Skeletal muscle satellite cell (primary cell): ENCODE results near the gene AFF2.

Experiments used
- H3K27me3 ChIP-seq: 2 replicates; pipeline ENCODE4 v1.7.0; 2013; ENCODE audit warnings: low read length; ENCODE audit not compliant: control insufficient read depth, insufficient read depth
- H3K36me3 ChIP-seq: 2 replicates; pipeline ENCODE4 v1.7.0; 2013; ENCODE audit warnings: mild to moderate bottlenecking, control low read depth, low read length; ENCODE audit not compliant: insufficient read depth
- H3K4me1 ChIP-seq: 2 replicates; pipeline ENCODE4 v1.7.0; 2013; ENCODE audit warnings: low read length; ENCODE audit not compliant: control insufficient read depth, insufficient read depth
- H3K4me2 ChIP-seq: 2 replicates; pipeline ENCODE4 v1.7.0; 2013; ENCODE audit warnings: mild to moderate bottlenecking, low read length
- H3K4me3 ChIP-seq: 2 replicates; pipeline ENCODE4 v1.7.0; 2013; ENCODE audit warnings: low read length
- H3K9ac ChIP-seq: 2 replicates; pipeline ENCODE4 v1.7.0; 2013; ENCODE audit warnings: mild to moderate bottlenecking, low read depth, low read length, moderate library complexity
- H3K9me3 ChIP-seq: replicated peaks from 2 replicates; pipeline ENCODE4 v1.7.0; 2013; ENCODE audit warnings: mild to moderate bottlenecking, control low read depth, low read length

Gene AFF2

DNA sequence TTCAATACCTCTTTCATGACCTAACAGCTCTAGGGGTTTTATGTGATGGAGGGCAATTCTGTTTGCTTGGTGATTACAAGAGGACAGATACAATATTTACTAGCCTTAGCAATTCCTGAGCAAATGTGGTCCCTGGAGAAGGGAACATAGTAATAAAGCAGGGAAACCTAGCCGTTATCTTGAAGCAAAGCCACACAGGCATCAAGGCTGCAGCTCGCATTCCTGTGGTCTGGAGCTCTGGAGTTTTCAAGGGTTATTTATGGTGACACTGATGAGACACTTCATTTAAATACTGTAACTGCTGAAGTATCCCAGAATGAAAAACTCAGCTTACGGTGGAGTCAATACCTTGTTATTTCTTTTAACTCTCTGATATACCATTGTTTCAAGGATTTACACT lies 66.8 kb downstream of the AFF2 start:
- no peak overlapping the region for H3K9ac ChIP-seq
- H3K9me3 ChIP-seq, result no peaks in the 10 kb centered on the region
- H3K4me1 ChIP-seq, result no peaks in the 10 kb centered on the region
- H3K4me3 ChIP-seq, result no peak overlapping the region
- H3K4me2 ChIP-seq, result no peak overlapping the region
- no peaks in the 10 kb centered on the region for H3K36me3 ChIP-seq
- H3K27me3 ChIP-seq, result no peaks in the 10 kb centered on the region

DNA sequence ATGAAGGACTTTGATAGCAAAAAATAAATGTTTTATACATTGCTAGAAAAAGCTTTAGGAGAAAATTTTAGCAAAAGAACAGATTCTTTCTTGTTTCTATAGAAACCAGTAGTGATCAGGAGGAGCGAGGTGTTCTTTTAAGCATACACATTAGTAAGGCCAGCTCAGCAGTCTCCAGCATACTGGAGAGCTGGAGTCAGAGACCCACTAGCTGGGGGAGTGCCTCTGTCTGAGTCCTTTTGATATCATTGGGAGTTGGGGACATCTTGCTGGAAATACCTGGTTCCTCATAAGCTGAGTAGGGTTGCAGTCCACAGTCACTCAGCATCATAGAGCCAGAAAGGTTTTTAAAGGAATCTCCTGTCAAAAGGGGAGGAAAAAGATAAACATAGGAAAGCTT lies 67.4 kb downstream of the AFF2 start:
- H3K27me3 ChIP-seq, result no peaks in the 10 kb centered on the region
- H3K36me3 ChIP-seq, result no peaks in the 10 kb centered on the region
- no peak overlapping the region for H3K4me2 ChIP-seq
- no peak overlapping the region for H3K9ac ChIP-seq
- H3K4me3 ChIP-seq, result no peak overlapping the region
- no peaks in the 10 kb centered on the region for H3K4me1 ChIP-seq
- no peaks in the 10 kb centered on the region for H3K9me3 ChIP-seq

DNA sequence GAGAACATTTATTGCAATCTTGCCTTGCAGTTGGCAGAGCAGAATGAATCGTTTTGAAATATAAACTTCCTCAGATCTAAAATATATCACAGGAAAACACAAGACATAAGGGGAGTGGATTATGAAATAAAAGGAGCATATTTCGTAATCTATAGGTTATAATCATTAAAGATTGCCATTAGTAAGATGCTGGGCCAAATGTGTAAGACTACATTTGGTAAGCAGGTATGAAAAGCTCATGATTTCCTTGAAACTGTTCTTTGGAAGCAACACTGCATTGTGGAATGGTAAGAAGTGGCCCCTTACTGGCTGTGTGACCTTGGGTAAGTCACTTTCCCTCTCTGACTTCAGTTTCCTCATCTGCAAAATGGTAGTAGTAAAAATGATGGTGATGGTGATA lies 68.3 kb downstream of the AFF2 start:
- Histone ChIP-seq H3K9me3 (no peaks in the 10 kb centered on the region), H3K4me3 (no peak overlapping the region), H3K36me3 (no peaks in the 10 kb centered on the region), H3K27me3 (no peaks in the 10 kb centered on the region), H3K4me1 (no peaks in the 10 kb centered on the region), H3K9ac (no peak overlapping the region), H3K4me2 (no peak overlapping the region)

DNA sequence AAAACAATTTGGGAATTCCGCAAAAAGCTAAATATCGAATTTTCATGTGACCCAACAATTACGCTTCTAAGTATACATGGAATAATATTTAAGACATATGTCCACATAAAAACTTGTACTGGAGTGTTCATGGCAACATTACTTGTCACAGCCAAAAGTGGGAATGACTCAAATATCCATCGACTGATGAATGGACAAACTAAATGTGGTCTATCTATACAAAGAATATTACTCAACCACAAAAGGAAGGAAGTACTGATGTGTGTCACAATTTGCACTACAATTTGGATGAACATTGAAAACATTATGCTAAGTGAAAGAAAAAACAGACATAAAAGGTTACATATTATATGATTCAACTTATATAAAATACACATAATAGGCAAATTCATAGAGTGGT lies 71.9 kb downstream of the AFF2 start:
- H3K4me1 ChIP-seq, result no peaks in the 10 kb centered on the region
- no peaks in the 10 kb centered on the region for H3K9me3 ChIP-seq
- no peaks in the 10 kb centered on the region for H3K27me3 ChIP-seq
- no peak overlapping the region for H3K4me3 ChIP-seq
- H3K4me2 ChIP-seq, result no peak overlapping the region
- H3K36me3 ChIP-seq, result no peaks in the 10 kb centered on the region
- H3K9ac ChIP-seq, result no peak overlapping the region

DNA sequence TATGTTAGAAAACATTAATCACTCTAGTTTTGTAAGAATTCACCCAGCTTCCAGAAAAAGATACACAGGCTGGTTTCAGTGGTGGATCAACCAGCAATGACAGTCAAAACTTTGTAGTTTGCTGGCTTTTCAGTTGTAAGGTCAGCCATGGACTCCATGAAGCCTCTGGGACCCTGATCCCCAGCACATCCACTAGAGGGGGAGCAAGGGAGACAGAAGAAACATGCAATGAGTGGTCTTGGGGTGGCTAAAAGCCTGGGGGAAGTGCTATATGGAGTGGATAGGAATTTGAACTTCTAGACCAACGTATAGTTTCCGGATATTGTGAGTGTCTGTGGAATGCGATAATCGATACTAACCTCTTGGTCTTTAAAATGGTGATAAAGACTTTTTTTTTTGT lies 72.7 kb downstream of the AFF2 start:
- Histone ChIP-seq H3K4me1 (no peaks in the 10 kb centered on the region), H3K9me3 (no peaks in the 10 kb centered on the region), H3K9ac (no peak overlapping the region), H3K27me3 (no peaks in the 10 kb centered on the region), H3K4me2 (no peak overlapping the region), H3K36me3 (no peaks in the 10 kb centered on the region), H3K4me3 (no peak overlapping the region)

DNA sequence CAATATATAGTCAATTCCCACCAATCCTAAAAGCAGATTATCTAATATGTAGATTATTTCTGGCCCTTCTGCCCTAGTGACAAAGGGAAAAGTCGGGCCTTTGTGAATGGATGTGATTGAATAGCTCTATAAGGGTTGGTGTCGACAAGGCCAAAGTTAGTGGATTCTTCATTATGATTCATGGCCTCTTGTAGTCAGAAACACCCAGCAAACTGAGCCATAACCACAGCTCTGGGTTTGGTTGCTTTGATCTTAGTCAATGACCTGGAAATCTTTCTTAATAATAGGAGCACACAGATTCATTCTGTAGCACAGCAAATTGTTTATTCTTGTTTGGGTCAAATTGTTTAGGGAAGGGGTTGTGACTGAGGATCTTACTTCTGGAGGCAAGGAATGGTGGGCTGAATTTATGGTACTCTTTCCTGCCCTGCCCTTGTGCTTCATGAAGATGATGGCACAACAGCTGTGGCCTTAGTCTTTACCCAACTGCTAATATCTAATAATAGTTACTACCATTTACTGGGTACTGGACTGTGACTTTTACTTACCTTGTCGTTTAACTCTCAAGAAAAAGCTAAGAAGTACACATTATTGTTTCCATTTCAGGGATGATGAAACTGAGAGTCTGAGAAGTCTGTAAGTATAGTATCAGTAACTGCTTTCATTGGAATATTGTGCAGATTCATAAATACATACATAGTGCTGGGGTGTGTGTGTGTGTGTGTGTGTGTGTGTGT lies 74.0 kb downstream of the AFF2 start:
- Histone ChIP-seq H3K27me3 (no peaks in the 10 kb centered on the region), H3K4me2 (no peak overlapping the region), H3K4me1 (no peaks in the 10 kb centered on the region), H3K9ac (no peak overlapping the region), H3K9me3 (no peaks in the 10 kb centered on the region), H3K4me3 (no peak overlapping the region), H3K36me3 (no peaks in the 10 kb centered on the region)

DNA sequence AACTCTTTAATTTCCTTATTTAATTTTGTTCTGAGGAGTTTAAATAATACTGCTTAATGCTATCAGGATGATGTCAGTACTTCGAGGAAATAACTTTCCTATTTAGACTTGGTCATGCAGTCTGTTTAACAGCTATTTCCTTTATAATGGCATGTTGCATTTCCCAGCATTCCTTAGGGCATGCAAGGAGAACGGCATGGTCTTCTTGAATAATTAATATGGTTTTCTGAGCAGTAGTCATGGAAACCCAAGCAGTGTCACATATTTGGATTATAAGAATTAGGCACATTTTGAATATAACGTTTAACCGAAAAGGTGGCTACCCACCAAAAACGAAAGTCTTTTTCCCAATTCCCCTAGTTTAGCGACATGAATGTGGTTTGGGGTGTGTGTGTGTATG lies 76.0 kb downstream of the AFF2 start:
- H3K4me2 ChIP-seq, result no peak overlapping the region
- H3K9ac ChIP-seq, result no peak overlapping the region
- H3K4me1 ChIP-seq, result no peaks in the 10 kb centered on the region
- H3K36me3 ChIP-seq, result no peaks in the 10 kb centered on the region
- H3K27me3 ChIP-seq, result no peaks in the 10 kb centered on the region
- H3K9me3 ChIP-seq, result no peaks in the 10 kb centered on the region
- no peak overlapping the region for H3K4me3 ChIP-seq

DNA sequence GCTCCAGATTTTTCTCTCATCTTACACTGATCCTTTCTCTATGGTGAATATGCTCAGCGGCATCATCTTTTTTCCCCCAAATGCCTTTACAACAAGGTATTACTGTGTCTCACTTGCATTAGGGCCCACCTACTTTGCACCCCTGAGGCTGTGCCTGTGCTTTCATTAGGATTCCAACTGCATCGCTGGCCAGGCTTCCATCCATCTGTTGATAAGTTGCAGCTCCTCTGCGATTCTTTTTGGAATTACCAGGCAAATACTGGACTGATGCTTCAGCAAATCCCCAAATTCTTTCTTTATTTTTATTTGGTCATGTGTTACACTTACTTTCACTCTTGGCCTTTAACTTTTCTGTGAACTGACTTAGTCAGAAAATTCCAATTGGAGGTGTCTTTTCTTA lies 77.3 kb downstream of the AFF2 start:
- Histone ChIP-seq H3K36me3 (no peaks in the 10 kb centered on the region), H3K9ac (no peak overlapping the region), H3K4me2 (no peak overlapping the region), H3K9me3 (no peaks in the 10 kb centered on the region), H3K27me3 (no peaks in the 10 kb centered on the region), H3K4me3 (no peak overlapping the region), H3K4me1 (no peaks in the 10 kb centered on the region)

DNA sequence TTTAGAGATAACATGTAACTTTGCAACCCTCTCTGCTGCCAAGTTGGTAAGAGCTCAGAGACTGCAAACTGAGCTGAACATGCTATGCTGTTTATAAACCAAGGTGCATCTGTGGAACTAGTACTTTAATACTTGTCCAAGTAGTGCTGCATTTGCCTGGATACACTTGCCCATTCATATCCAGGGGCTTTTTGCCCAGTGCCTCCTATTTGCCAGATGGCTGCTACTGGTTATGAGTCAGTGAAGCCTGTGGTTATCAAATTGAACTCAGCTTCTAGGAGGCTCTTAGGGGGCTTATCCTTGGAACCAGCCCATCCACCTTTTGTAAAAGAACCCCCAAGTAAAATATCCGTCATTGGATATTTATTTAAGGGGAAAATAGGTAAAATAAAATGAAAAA lies 79.6 kb downstream of the AFF2 start:
- Histone ChIP-seq H3K36me3 (no peaks in the 10 kb centered on the region), H3K4me3 (no peak overlapping the region), H3K4me1 (no peaks in the 10 kb centered on the region), H3K4me2 (no peak overlapping the region), H3K27me3 (no peaks in the 10 kb centered on the region), H3K9ac (no peak overlapping the region), H3K9me3 (no peaks in the 10 kb centered on the region)

DNA sequence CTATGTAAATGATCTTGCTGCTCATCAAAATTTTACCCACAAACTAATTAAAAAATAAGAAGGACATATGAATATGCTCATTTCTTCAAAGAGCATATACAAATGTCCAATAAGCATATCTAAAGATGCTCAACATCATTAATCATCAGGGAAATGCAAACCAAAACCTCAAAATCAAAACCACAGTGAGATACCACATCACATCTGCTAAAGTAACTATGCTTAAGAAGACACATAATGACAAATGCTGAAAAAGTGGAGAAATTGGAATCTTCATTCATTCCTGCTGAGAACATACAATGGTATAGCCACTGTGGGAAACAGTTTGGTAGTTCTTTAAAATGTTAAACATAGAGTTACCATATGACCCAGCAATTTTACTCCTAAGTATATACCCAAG lies 81.9 kb downstream of the AFF2 start:
- no peak overlapping the region for H3K9ac ChIP-seq
- no peaks in the 10 kb centered on the region for H3K4me1 ChIP-seq
- H3K36me3 ChIP-seq, result no peaks in the 10 kb centered on the region
- no peaks in the 10 kb centered on the region for H3K27me3 ChIP-seq
- H3K9me3 ChIP-seq, result no peaks in the 10 kb centered on the region
- no peak overlapping the region for H3K4me2 ChIP-seq
- H3K4me3 ChIP-seq, result no peak overlapping the region

DNA sequence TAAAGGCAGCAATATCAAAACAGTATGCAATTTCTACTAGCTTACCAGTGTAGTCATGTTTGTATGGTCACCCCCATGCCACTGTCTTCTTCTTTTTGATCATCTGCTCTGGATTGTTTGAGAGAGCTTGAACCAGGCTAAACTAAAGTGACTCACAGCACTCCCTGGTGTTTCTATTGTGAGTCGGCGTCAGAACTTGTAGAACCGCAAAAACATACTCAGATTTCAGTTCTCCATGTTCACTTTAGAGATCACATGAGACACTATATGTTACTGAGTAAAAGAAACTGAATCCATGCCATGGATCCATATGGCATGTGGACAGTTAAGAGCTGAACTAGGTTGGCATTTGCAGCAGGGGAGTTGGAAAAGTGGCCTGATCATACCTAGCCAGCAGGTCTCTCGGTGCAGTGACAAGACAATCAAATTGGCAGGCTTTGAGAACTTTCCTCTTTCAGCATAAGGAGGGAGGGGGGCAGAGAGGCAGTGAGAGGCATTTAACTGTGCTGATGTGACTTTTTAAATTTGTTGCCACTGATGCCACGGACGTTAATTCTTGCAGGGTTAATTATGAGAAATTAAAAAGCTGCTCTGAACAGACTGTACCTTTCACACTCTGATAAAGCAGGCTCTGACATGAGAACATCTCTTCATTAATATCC lies 88.4 kb downstream of the AFF2 start:
- H3K27me3 ChIP-seq, result no peaks in the 10 kb centered on the region
- no peaks in the 10 kb centered on the region for H3K36me3 ChIP-seq
- no peak overlapping the region for H3K4me2 ChIP-seq
- H3K4me3 ChIP-seq, result no peak overlapping the region
- H3K9ac ChIP-seq, result no peak overlapping the region
- H3K4me1 ChIP-seq, result no peaks in the 10 kb centered on the region
- H3K9me3 ChIP-seq, result no peaks in the 10 kb centered on the region

DNA sequence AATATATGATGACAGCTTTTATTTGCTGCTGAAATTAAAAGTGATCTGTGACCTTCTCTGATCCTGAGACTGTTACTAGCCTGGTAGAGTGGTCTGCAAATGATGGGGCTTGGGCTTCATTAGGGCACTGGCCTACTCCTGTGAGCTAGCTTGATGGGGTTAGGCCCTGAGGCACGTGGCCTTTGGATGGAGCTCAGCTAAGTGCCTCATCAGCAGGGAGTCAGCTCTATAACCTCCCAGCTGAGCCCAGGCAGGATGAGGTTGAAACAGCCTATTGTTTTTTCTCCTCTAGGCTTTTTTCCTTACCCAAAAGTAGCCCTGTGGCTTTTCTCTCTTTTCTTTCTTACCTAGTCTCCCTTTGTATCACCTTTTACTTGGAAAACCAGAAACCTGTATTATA lies 92.2 kb downstream of the AFF2 start:
- no peak overlapping the region for H3K4me3 ChIP-seq
- H3K36me3 ChIP-seq, result no peaks in the 10 kb centered on the region
- H3K4me1 ChIP-seq, result no peaks in the 10 kb centered on the region

More for the DNA sequence above, 92.2 kb downstream of the AFF2 start:
- Histone ChIP-seq H3K27me3 (no peaks in the 10 kb centered on the region), H3K4me2 (no peak overlapping the region), H3K9me3 (peaks cover 3% of the 10 kb centered on the region), H3K9ac (no peak overlapping the region)
